ENCODE measurements around the gene TRIM25. TPM values are rescaled to one million over a fixed set of nuclear protein-coding genes. Genes with fewer than 3 reads are reported as not detected.

The TRIM25 gene
- total RNA-seq, 3 donors from 2014 or later (not counting 1 experiment from before 2014, with no cell fraction given): 50.4 to 100 (median 74.5) TPM

DNA sequence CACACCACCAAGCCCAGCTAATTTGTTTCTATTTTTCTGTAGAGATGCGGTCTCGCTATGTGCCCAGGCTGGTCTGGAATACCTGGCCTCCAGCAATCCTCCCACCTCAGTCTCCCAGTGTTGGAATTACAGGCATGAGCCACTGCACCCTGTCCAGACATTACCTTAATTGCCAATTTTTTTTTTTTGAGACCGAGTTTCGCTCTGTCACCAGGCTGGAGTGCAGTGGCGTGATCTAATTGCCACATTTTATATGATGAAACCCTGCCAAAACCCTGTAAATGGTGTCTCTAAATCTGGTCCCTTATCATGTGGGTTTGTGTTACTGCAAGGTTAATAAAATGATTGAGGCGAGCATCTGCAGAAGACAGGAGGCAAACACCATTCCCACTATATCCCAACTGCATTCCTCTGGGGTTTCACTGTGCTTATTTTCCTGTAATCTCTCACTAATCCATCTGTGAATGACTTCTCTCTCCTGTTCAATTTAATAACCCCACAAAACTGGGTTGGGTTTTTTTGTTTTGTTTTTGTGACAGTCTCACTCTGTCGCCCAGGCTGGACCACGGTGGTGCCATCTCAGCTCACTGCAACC, 19.4 kb upstream of the TRIM25 start:
- no peaks in the 10 kb centered on the region for H3K27me3 ChIP-seq (ENCODE audit: control insufficient read depth, insufficient read depth, low read length)
- H3K4me3 ChIP-seq (ENCODE audit: low read length): no peak overlapping the region
- no peak overlapping the region for H3K27ac ChIP-seq (ENCODE audit: low read length)
- H3K9me3 ChIP-seq (ENCODE audit: control insufficient read depth, insufficient read depth, low read length): no peaks in the 10 kb centered on the region
- DNase-seq (no peak), ATAC-seq (no peak)
- TF ChIP-seq, protein P1, sequence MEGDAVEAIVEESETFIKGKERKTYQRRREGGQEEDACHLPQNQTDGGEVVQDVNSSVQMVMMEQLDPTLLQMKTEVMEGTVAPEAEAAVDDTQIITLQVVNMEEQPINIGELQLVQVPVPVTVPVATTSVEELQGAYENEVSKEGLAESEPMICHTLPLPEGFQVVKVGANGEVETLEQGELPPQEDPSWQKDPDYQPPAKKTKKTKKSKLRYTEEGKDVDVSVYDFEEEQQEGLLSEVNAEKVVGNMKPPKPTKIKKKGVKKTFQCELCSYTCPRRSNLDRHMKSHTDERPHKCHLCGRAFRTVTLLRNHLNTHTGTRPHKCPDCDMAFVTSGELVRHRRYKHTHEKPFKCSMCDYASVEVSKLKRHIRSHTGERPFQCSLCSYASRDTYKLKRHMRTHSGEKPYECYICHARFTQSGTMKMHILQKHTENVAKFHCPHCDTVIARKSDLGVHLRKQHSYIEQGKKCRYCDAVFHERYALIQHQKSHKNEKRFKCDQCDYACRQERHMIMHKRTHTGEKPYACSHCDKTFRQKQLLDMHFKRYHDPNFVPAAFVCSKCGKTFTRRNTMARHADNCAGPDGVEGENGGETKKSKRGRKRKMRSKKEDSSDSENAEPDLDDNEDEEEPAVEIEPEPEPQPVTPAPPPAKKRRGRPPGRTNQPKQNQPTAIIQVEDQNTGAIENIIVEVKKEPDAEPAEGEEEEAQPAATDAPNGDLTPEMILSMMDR (IDR thresholded peaks at IDR 0.05): no peak
- H3K4me1 Mint-ChIP-seq: peaks cover 13% of the 10 kb centered on the region in 2 donors
- peaks cover 16% of the 10 kb centered on the region for H3K36me3 Mint-ChIP-seq
- 97% methylated on average over 8 of the region's 8 CpGs for WGBS (ENCODE audit: insufficient coverage)
- no peaks in the 10 kb centered on the region for H3K27me3 Mint-ChIP-seq (ENCODE audit: low read depth in 2 of 2)
- H3K27ac Mint-ChIP-seq: no peak overlapping the region
- peaks cover 20% of the 10 kb centered on the region for H3K36me3 ChIP-seq (ENCODE audit: control insufficient read depth, insufficient read depth, low read length)
- intact Hi-C loops (cut with micrococcal nuclease): no loop called here
- H3K9me3 Mint-ChIP-seq: no peaks in the 10 kb centered on the region
- no peaks in the 10 kb centered on the region for H3K4me1 ChIP-seq (ENCODE audit: control insufficient read depth, insufficient read depth, low read length)
- no peak overlapping the region for H3K4me3 Mint-ChIP-seq

DNA sequence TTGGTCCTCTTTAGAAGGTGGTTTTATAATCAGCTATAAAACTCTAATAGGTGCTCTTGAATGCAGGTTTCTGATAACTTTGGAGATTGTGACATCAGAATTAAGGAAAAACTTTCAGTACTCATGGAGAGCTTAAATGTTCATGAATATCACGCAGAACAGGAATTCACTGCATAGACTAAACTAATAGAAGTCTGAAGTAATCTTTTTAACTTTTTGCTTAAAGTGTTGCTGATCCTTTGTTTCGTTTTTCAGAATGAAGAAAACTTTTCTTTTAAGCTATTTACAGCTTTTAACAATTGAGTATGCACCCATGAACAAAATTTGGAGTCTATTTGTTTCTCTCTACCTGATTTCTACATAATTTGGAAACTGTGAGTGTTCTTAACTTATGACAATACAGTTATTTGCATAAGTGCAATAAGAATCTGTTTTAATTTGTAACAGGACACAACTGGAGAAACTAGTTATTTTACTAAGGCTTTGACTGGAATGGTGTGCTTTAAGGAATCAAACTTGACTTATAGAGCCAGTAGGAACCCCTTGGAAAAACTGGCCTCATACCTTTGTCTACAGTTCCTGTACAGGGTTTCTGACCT, 17.0 kb upstream of the TRIM25 start:
- WGBS (ENCODE audit: insufficient coverage): 86% methylated on average over 1 of the region's 2 CpGs
- no peaks in the 10 kb centered on the region for H3K36me3 Mint-ChIP-seq
- no peaks in the 10 kb centered on the region for H3K9me3 Mint-ChIP-seq
- no peaks in the 10 kb centered on the region for H3K27me3 Mint-ChIP-seq (ENCODE audit: low read depth in 2 of 2)
- Histone ChIP-seq H3K4me3 (ENCODE audit: low read length) (no peak overlapping the region), H3K27ac (ENCODE audit: low read length) (no peak overlapping the region), H3K4me1 (ENCODE audit: control insufficient read depth, insufficient read depth, low read length) (no peaks in the 10 kb centered on the region), H3K27me3 (ENCODE audit: control insufficient read depth, insufficient read depth, low read length) (no peaks in the 10 kb centered on the region), H3K36me3 (ENCODE audit: control insufficient read depth, insufficient read depth, low read length) (peaks cover 5% of the 10 kb centered on the region), H3K9me3 (ENCODE audit: control insufficient read depth, insufficient read depth, low read length) (no peaks in the 10 kb centered on the region)
- peaks cover 13% of the 10 kb centered on the region in 2 donors for H3K4me1 Mint-ChIP-seq
- intact Hi-C loops (cut with micrococcal nuclease): no loop called here
- TF ChIP-seq, protein P1 (IDR thresholded peaks at IDR 0.05): no peak
- H3K27ac Mint-ChIP-seq: no peak overlapping the region
- no peak for DNase-seq
- no peak overlapping the region for H3K4me3 Mint-ChIP-seq
- ATAC-seq: no peak

DNA sequence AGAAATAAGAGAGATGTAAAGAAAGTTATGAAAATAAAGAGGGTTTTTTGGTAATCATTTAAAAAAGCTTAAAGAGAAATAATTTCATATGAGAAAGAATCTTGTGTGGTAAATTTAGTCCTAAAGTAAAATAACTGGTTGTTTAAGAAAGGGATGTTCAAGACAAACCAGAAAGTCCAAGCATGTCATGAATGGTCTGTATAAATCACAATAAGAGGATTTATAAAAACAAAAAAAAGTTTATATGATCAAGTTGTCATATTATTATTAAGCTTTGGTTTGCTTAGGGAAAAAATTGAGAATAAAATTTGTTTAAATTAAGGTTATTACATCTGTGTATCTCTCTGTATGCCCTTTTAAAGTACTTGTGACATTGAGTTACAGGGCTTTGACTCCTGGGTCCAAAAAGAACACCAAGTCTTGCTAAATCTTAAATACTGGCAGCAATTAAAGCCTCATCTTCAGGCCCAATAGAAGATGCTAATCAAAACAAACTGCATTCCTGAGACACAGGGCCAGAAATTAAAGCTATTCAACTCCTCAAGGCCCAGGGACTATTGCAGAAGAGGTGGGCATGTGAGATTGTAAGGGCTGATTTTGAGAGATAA, 15.6 kb upstream of the TRIM25 start:
- Mint-ChIP-seq H3K4me3 (no peak overlapping the region), H3K27me3 (ENCODE audit: low read depth in 2 of 2) (peaks cover 0 to 4% of the 10 kb centered on the region in 2 donors), H3K36me3 (no peaks in the 10 kb centered on the region), H3K27ac (no peak overlapping the region), H3K9me3 (no peaks in the 10 kb centered on the region), H3K4me1 (peaks cover 10 to 11% of the 10 kb centered on the region in 2 donors)
- no peak for ATAC-seq
- TF ChIP-seq, protein P1 (IDR thresholded peaks at IDR 0.05): no peak
- Histone ChIP-seq H3K36me3 (ENCODE audit: control insufficient read depth, insufficient read depth, low read length) (no peaks in the 10 kb centered on the region), H3K27me3 (ENCODE audit: control insufficient read depth, insufficient read depth, low read length) (no peaks in the 10 kb centered on the region), H3K27ac (ENCODE audit: low read length) (no peak overlapping the region), H3K4me3 (ENCODE audit: low read length) (no peak overlapping the region), H3K4me1 (ENCODE audit: control insufficient read depth, insufficient read depth, low read length) (no peaks in the 10 kb centered on the region), H3K9me3 (ENCODE audit: control insufficient read depth, insufficient read depth, low read length) (no peaks in the 10 kb centered on the region)
- intact Hi-C loops (cut with micrococcal nuclease): no loop called here
- no peak for DNase-seq
